Right cardiac atrium (tissue), 5 donors: Measurements from ENCODE around the gene CHDH. TPM values are rescaled to one million over a fixed set of nuclear protein-coding genes. Genes with fewer than 3 reads are reported as not detected.

Experiments
- ATAC-seq, 2 donors: fragments of 200-7000 bp; cut with Tn5 transposase; one replicate each; pipeline versions ENCODE4 v1.8.0 to v1.9.1; 2020; ENCODE audit warnings: moderate library complexity in 2 of 2, mild to moderate bottlenecking in 1 of 2
- DNase-seq, 3 donors: peaks; one replicate each; pipeline ENCODE4 v3.0.0-alpha.2; 2020
- H3K27ac ChIP-seq: one replicate; pipeline ENCODE4 v1.5.1; 2013; ENCODE audit warnings: mild to moderate bottlenecking, low read length, control low read depth, moderate library complexity
- H3K27me3 ChIP-seq: one replicate; pipeline ENCODE4 v1.6.1; 2013; ENCODE audit not compliant: control insufficient read depth, insufficient read depth
- H3K4me1 ChIP-seq: one replicate; pipeline ENCODE4 v1.6.1; 2013; ENCODE audit warnings: low read length; ENCODE audit not compliant: control insufficient read depth, insufficient read depth
- H3K4me3 ChIP-seq: one replicate; pipeline ENCODE4 v1.5.1; 2013; ENCODE audit warnings: low read length, control low read depth
- H3K9me3 ChIP-seq: one replicate; pipeline ENCODE4 v1.6.1; 2013; ENCODE audit warnings: low read length; ENCODE audit not compliant: control insufficient read depth
- WGBS: extraction: QIAGEN DNeasy Blood & Tissue Kit; methylation state at CpG from one replicate; pipeline ENCODE4 v1.1.7; 2013; 5-methylcytosine and 5-hydroxymethylcytosine counted together
- intact Hi-C, 4 donors: fragments of 100-400 bp; cut with DNase I; formaldehyde crosslinking; loops; one replicate each; pipeline versions ENCODE4 v1.11.0 to v1.14.0; 2022 to 2023
- polyA plus RNA-seq: library from polyadenylated mRNA; stranded (reverse); fragments of 200-250 nt; gene quantifications from one replicate; pipeline ENCODE4 v1.2.3, GENCODE V29; 2013
- total RNA-seq, 4 donors: library from RNA; stranded (reverse); fragmentation: NEBNext Ultra II Directional; extraction: Animal tissue kit (Norgen Biotek cat#: 25700); gene quantifications; one replicate each; pipeline ENCODE4 v1.2.1, GENCODE V29; 2021
- donor health status: healthy with polysubstance abuse.
- donor health status: DM: no; HTN: yes; CAD: no.
- donor health status: DM: no; HTN: no; CAD: no.
- donor health status: DM: no; HTN: yes; CAD: no; lungs with severe emphysema.
- donor health status: DM: yes; HTN: yes; CAD: no.

CHDH gene
- total and polyA plus RNA-seq, 5 donors = 2.2 to 8.2 (median 6.0) TPM

DNA sequence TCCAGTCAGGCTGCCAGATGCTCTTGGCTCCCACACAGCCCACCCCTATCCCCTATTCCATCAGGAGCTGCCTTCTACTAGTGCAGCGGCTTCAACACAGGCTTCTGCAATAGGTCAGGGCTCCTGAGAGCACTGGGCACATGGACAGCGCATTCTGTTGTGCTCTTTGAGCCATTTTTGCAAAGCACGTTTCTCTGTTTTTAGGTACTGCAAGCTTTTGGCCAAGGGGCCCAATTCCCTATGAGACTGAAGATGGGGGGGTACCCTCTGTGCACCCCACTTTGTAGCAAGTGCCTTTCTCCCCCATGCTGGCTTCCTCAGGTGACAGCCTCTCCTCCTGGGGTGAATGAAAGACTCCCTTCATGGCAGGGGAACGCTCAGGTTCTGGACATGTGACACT lies 31.2 kb downstream of the CHDH start:
- H3K4me3 ChIP-seq = no peak overlapping the region
- no peaks in the 10 kb centered on the region for H3K4me1 ChIP-seq
- no peaks in the 10 kb centered on the region for H3K9me3 ChIP-seq
- ATAC-seq (no peak), DNase-seq (no peak)
- H3K27ac ChIP-seq = no peak overlapping the region
- intact Hi-C loops = no loop called here
- H3K27me3 ChIP-seq = no peaks in the 10 kb centered on the region
- 95% methylated on average over 4 of the region's 4 CpGs for WGBS

DNA sequence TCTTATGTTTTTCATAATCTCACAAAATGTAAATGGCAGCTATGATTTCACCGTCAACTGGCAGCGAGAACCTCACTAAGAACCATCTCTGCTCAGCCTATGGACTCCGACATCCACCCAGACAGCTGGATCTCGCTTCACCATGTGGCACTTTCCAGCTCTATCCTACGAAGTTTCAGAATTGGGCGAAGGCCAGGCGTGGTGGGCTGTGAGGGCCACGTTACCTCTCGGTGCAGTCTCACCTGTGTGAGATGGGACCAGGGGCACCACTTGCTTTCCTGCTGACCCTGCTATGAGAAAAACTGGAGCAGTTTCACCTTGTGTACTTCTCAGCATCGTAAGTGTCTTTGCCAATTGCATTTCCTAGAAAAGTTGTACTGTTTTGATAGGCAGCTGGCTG lies 32.3 kb downstream of the CHDH start:
- WGBS = 86% methylated on average over 10 of the region's 10 CpGs
- Histone ChIP-seq H3K9me3 (no peaks in the 10 kb centered on the region), H3K4me1 (no peaks in the 10 kb centered on the region), H3K4me3 (no peak overlapping the region), H3K27me3 (no peaks in the 10 kb centered on the region), H3K27ac (no peak overlapping the region)
- intact Hi-C loops = no loop called here
- no peak for ATAC-seq
- no peak for DNase-seq

DNA sequence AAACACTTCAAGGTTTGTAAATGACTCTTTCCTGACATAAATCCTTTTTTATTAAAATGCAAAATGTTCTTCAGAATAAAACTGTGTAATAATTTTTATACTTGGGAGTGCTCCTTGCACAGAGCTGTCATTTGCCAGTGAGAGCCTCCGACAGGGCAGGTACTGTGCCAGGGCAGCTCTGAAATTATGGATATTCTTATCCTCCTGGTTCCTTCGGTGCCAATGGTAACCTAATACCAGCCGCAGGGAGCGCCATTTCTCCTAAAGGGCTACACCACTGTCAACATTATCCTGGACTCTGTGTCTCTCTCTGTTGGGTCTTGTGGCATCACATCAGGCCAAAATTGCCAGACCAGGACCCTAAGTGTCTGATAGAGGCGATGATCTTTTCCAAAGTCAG lies 33.0 kb downstream of the CHDH start:
- H3K27ac ChIP-seq = no peak overlapping the region
- WGBS = 85% methylated on average over 5 of the region's 5 CpGs

DNA sequence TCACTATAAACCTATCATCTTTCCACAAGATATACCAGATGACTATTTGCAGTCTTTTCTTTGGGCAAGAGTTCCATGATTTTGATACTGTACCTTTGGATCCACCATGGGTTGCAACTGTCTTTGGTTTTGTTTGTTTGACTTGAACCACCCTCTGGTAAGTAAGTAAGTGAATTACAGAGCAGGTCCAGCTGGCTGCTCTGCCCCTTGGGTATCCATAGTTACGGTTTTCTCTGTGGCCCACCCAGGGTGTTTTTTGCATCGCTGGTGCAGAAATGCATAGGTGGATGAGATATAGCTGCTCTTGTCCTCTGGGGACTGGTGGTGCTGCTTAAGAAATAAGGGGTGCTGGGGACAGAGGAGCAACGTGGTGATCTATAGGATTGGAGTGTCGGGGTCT lies 33.8 kb downstream of the CHDH start:
- ATAC-seq (no peak), DNase-seq (no peak)
- Histone ChIP-seq H3K27ac (no peak overlapping the region), H3K27me3 (no peaks in the 10 kb centered on the region), H3K9me3 (no peaks in the 10 kb centered on the region), H3K4me3 (no peak overlapping the region), H3K4me1 (no peaks in the 10 kb centered on the region)
- WGBS = 72% methylated on average over 4 of the region's 4 CpGs
- intact Hi-C loops = no loop called here

More for the DNA sequence above, 33.0 kb downstream of the CHDH start:
- H3K27me3 ChIP-seq = no peaks in the 10 kb centered on the region
- ATAC-seq = no peak
- no peak overlapping the region for H3K4me3 ChIP-seq
- DNase-seq = no peak
- intact Hi-C loops = no loop called here
- H3K9me3 ChIP-seq = no peaks in the 10 kb centered on the region
- H3K4me1 ChIP-seq = no peaks in the 10 kb centered on the region

DNA sequence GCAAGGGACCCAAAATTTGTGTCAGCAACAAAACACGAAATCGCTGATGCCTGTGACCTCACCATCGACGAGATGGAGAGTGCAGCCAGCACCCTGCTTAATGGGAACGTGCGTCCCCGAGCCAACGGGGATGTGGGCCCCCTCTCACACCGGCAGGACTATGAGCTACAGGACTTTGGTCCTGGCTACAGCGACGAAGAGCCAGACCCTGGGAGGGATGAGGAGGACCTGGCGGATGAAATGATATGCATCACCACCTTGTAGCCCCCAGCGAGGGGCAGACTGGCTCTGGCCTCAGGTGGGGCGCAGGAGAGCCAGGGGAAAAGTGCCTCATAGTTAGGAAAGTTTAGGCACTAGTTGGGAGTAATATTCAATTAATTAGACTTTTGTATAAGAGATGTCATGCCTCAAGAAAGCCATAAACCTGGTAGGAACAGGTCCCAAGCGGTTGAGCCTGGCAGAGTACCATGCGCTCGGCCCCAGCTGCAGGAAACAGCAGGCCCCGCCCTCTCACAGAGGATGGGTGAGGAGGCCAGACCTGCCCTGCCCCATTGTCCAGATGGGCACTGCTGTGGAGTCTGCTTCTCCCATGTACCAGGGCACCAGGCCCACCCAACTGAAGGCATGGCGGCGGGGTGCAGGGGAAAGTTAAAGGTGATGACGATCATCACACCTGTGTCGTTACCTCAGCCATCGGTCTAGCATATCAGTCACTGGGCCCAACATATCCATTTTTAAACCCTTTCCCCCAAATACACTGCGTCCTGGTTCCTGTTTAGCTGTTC lies 34.9 kb downstream of the CHDH start:
- ATAC-seq (no peak), DNase-seq (no peak)
- no peak overlapping the region for H3K4me3 ChIP-seq
- intact Hi-C loops = no loop called here
- no peak overlapping the region for H3K27ac ChIP-seq
- whole genome bisulfite sequencing = 89% methylated on average over 24 of the region's 24 CpGs
- no peaks in the 10 kb centered on the region for H3K4me1 ChIP-seq
- no peaks in the 10 kb centered on the region for H3K27me3 ChIP-seq
- H3K9me3 ChIP-seq = no peaks in the 10 kb centered on the region

DNA sequence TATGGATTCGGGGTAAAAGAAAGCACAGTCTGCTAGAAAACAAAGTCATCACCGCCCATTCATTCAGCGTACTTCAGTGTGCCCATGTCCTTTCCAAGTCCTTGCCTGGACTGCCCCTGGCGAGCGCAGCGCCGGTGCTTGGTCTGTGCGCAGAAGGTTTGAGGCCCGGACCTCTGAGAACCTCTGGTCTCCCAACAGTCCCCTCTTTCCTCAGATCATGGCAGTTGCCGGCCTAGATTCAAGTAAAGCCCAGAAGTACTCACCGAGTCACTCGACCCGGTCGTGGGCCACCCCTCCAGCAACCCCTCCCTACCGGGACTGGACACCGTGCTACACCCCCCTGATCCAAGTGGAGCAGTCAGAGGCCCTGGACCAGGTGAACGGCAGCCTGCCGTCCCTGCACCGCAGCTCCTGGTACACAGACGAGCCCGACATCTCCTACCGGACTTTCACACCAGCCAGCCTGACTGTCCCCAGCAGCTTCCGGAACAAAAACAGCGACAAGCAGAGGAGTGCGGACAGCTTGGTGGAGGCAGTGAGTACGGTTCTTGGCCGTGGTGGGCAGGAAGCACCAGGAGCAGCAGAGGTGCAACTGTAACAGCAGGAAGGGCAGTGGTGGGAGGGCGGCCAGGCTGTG lies 36.3 kb downstream of the CHDH start:
- ATAC-seq (no peak), DNase-seq (no peak)
- intact Hi-C loops = no loop called here
- H3K27me3 ChIP-seq = no peaks in the 10 kb centered on the region
- no peak overlapping the region for H3K27ac ChIP-seq
- no peaks in the 10 kb centered on the region for H3K9me3 ChIP-seq
- 89% methylated on average over 28 of the region's 28 CpGs for WGBS
- H3K4me1 ChIP-seq = peaks cover 4% of the 10 kb centered on the region
- no peak overlapping the region for H3K4me3 ChIP-seq

DNA sequence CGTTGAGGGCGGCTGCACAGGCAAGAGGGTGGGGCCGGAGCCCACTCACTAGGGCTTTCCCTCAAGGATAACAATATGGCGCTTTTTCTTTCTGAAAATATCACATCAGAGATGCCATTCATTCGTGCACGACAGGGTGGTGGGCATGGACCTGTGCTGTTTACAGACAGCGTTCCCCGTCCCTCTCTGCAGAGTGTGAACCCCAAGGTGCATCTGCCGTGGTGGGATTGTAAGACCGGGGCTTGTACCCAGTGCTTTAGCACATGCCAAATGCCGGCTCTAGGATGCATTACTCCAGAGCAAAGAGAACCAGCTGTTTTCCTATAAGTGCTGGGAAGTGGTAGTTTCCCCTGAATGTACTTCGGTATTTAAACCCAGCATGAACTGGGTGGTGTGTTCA lies 37.0 kb downstream of the CHDH start:
- Histone ChIP-seq H3K27ac (no peak overlapping the region), H3K4me3 (no peak overlapping the region), H3K4me1 (peaks cover 6% of the 10 kb centered on the region), H3K27me3 (no peaks in the 10 kb centered on the region), H3K9me3 (no peaks in the 10 kb centered on the region)
- 83% methylated on average over 12 of the region's 12 CpGs for WGBS
- intact Hi-C loops = no loop called here
- no peak for ATAC-seq
- DNase-seq = no peak

DNA sequence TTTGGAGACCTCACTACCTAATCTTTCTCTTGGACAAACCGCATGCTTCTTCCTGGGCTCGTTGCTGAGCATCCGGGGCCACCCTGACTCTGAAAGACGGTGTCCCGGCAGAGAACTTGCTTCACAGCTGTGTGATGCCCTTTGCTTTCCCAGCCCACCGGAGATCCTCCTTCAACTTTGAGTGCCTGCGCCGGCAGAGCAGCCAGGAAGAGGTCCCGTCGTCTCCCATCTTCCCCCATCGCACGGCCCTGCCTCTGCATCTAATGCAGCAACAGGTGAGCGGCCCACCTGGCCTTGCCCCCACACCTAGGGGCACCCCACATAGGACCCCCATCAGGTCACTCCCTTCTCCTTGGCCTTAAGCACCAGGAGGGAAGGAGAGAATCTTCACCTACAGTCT lies 37.7 kb downstream of the CHDH start:
- 92% methylated on average over 13 of the region's 13 CpGs for WGBS
- intact Hi-C loops = no loop called here
- no peak for DNase-seq

DNA sequence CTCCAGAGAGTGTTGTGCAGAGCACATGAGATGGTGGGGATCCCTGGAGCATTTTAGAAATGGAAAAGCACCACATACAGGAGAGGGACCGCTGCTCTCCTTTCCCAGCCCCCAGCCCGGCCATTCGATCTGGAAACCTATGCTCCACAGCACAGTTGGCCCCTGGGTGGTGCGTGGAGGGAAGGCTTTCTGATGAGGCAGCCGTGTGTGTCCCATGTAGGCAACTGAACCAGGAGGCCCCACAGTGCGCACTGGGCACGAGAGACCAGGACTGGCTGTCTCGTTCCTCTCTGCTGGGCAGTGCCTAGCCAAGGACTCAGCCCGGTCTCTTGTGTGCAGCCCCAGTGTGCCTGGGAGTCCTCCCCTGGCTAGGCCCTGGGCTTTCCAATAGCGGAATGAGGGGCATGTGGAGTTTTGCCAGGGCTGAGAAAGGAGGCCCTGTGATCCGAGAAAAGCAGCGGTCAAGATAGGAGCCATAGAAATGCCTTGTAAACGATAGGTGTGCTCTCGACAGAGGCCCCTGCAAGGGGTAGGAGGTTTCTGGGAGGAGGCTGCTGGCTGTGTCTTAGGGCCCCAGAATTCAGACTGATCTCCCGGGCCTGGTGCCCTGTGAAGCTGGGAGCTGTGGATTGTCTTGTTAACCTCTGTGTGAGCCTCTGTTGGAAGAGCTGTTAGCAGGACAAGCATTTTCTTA lies 39.0 kb downstream of the CHDH start:
- no peaks in the 10 kb centered on the region for H3K9me3 ChIP-seq
- H3K27ac ChIP-seq = peak overlapping the region; percentile 76
- no peak for DNase-seq
- no peak overlapping the region for H3K4me3 ChIP-seq
- intact Hi-C loops = no loop called here
- H3K4me1 ChIP-seq = peaks cover 9% of the 10 kb centered on the region
- WGBS = 72% methylated on average over 15 of the region's 15 CpGs
- H3K27me3 ChIP-seq = no peaks in the 10 kb centered on the region
- peak; percentile 14 to 24 for ATAC-seq

More for the DNA sequence above, 37.7 kb downstream of the CHDH start:
- Histone ChIP-seq H3K27me3 (no peaks in the 10 kb centered on the region), H3K9me3 (no peaks in the 10 kb centered on the region), H3K4me1 (peaks cover 9% of the 10 kb centered on the region), H3K4me3 (no peak overlapping the region), H3K27ac (no peak overlapping the region)
- no peak for ATAC-seq

DNA sequence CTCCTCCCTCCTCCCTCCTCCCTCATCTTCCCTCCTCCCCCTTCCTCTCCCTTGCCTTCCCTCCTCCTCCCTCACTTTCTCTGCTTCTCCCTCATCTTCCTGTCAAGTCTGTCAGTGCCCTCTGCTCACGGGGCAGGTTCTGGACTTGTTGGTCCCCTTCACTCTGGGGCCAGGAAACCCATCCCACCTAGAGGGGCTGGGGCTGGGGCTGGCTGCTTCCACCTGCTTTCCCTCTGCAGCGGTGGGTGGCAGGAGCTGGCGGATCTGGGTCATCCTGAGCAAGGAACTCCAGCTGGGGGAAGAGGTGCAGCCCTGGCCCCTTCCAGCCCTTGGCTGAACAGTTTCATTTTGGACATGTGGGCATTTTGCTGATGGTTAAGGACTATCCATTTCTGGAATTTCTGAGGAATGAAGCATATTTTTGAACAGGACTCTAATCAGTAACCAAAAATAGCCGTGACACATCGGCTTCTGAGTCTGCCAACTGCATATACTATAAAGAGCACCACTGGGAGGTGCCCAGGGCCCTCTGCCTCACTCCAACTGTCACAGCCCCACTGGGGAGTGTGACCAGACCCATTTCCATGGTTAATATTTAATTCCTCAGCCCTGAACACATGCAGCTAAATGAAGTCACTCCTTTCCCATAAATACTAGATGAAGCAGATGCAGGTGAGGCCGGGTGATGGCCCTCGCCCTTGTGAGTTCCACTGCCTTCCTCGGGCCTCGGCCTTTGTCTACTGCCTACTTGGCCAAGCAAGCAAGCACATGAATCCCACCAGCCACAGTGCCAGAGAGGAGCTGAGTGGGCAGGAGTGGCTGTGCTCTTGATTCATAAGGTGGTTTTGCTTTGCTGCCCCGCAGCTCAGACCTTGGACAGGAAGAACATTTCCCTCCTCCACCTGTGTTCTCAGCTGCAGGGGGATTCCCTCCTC lies 39.8 kb downstream of the CHDH start:
- intact Hi-C loops = no loop called here
- WGBS = 60% methylated on average over 10 of the region's 10 CpGs
- ATAC-seq = peak; percentile 75 to 76

More for the DNA sequence above, 39.8 kb downstream of the CHDH start:
- no peaks in the 10 kb centered on the region for H3K27me3 ChIP-seq
- H3K4me1 ChIP-seq = peaks cover 9% of the 10 kb centered on the region
- H3K4me3 ChIP-seq = no peak overlapping the region
- peak overlapping the region; percentile 76 for H3K27ac ChIP-seq
- H3K9me3 ChIP-seq = no peaks in the 10 kb centered on the region
- DNase-seq = no peak
